DLD1 (cell line): ENCODE results near the gene PBX1.

ENCODE experiments used
- in situ Hi-C: cut with HindIII; loops from 2 replicates; pipeline ENCODE4 v1.10.0; 2017; ENCODE audit warnings: low sequenced_read_pairs

The PBX1 gene

DNA sequence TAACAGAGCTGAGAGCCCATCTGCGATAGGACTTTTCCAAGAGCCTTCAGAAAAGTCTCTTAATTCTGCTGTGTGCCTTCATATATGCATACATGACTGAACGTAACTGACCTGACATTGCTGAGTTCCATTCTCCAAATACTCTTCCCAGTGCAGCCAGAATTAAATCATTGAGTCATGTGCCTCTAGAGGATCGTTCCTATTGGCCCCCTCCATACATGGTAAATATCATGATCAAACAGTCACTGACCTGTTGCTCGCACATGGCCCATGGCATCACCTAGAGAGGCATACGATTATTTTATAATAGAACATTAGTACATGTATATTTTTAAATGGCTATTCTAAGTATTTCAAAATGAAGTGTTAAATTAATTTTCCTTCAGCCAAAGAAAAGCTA lies 186.8 kb downstream of the PBX1 start:
- in situ Hi-C loops, result no loop called here

DNA sequence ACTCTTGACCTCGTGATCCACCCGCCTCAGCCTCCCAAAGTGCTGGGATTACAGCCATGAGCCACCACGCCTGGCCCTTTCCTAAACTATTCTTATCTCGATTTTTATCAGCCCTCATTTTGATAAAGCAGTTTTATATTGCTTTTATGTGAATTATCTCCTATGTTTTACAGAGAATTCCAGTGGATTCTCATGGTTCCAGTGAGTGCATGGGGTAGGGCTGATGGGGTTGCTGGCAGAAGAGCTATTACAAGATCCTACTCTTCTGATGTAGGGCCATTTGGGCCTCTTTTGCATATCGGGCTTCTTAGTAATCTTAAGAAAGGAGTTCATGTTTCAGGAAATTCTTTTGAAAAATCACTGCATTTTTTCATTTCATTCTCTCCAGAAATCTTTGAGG lies 187.6 kb downstream of the PBX1 start:
- in situ Hi-C loops, result no loop called here

GRCh38 chr1:164748253-164748899 lies 189.4 kb downstream of the PBX1 start:
- in situ Hi-C loops, result no loop called here

DNA sequence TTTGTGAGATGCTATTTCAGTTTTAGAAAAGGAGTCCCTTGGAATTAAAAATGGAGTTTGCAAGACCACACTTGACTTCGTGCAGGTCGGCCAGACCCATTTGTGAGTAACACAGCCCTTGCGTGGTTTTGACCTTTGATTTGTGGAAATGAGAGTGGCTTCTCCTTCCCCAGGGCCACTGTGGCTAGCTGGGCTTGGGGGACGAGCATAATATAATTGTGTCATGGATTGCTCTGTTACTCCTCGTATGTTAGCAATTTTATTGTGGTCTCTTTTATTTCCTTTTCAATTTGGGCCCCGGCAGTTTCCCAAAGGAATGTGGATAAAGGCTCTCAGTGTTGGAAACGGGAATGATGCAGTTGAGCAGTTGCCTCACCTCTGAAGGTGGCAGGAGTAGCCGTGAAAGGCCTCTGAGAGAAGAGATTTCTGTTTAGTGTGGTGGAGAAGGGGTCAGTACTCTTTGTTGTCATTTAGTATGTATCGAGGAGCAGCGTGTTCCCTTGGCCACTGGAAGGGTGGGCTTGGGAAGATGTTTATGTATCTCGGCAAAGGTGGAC lies 194.6 kb downstream of the PBX1 start:
- in situ Hi-C loops, result no loop called here

- in situ Hi-C loops, result no loop called here
Observed at GRCh38 chr1:164754088-164754600, 195.2 kb downstream of the PBX1 start.

GRCh38 chr1:164755690-164756089 lies 196.7 kb downstream of the PBX1 start:
- in situ Hi-C loops, result no loop called here

DNA sequence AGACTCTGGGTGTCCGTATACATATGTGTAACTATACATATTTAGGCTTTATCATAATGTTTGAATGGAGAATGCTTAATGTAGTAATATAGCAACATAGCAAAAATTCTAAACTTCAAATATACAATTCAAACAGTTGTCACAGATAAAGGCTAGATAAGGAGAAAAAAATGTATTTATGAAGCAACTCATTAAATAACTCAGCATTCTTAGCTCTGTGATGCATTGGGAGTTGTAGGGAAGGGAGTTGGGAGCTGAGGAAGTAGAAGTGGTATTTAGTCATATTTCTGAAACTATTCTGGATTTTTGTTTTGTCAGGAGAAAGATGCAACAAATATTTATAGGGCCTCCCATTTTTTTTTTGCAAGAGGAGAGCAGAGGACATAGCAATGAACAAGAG lies 197.8 kb downstream of the PBX1 start:
- in situ Hi-C loops, result no loop called here

- in situ Hi-C loops, result no loop called here
Observed at GRCh38 chr1:164757625-164758024, 198.6 kb downstream of the PBX1 start.

GRCh38 chr1:164759144-164759920 lies 200.3 kb downstream of the PBX1 start:
- in situ Hi-C loops, result no loop called here

DNA sequence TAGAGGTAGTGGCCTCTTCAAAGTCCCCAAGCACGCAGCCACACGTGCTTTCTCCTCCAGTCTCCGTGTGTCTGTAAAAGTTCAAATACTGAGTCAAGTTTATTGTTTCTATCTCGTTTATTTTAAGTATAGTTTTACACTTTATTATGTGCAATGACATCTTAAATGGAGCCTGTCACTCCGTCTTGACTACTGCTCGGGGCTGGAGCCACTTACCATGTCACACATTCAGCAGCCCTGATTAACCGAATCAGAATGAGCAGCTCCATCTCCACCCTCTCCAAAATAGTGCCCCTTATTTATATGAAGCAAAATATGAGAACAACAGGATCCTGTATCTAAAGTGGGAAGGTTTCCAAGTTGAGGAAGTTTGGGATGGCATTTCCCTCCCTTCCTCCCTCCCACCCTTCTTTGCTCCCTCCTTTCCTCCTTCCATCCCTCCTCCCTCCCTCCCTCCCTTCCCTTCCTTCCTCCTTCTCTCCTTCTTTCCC lies 201.0 kb downstream of the PBX1 start:
- in situ Hi-C loops, result no loop called here

GRCh38 chr1:164760569-164760968 lies 201.6 kb downstream of the PBX1 start:
- in situ Hi-C loops, result no loop called here

GRCh38 chr1:164761009-164761408 lies 202.0 kb downstream of the PBX1 start:
- in situ Hi-C loops, result no loop called here

DNA sequence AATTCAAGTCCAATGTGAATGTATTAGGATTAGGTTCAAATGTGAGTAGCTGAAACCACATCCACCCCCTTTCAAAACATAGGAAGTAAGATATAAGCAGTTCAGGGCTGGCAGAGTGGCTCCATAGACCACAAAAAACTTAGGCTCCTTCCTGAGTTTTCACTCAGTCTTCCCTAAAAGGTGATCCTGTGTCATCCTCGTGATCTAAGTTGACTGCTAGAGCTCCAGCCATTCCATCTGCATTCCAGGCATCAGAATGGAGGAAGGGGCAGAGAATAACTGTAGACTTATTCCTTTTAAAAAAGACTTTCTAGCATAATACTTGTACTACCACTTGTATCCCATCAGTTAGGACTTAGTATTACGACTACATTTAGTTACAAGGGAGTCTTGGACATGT lies 204.1 kb downstream of the PBX1 start:
- in situ Hi-C loops, result no loop called here

DNA sequence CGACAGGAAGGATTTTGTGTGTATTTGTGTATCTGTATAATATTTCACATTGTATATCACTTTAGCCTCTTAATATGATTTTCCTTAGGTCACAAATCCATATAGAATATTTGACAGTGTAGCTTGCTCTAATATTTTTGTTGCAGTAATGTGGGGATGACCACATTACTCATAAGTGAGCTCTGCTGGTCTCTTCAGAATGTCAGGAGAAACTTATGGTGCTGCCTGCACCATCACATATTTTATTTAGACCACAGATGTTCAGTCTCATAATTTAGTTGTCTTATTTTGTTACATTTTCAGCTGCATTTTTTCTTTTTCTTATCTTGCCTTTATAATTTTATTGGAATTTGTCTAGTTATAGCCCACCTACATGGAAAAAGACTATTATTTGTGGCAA lies 205.3 kb downstream of the PBX1 start:
- in situ Hi-C loops, result no loop called here

DNA sequence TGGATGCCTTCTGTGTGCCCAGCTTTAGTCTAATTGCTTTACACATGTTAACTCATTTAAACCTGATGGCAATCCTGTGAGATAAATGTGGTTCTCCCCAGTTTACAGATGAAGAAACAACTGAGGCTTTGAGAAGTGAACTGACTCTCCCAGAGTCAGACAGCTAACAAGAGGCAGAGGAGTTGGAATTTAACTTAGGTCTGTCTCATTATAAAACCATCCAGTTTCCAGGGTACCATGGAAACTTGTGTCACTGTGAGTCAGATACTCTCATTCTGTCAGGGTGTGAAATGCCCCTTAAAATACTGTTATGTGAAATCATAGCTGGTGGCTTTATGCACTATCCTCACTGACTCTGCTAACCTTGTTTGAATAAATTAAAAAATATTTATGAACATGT lies 206.6 kb downstream of the PBX1 start:
- in situ Hi-C loops, result no loop called here

DNA sequence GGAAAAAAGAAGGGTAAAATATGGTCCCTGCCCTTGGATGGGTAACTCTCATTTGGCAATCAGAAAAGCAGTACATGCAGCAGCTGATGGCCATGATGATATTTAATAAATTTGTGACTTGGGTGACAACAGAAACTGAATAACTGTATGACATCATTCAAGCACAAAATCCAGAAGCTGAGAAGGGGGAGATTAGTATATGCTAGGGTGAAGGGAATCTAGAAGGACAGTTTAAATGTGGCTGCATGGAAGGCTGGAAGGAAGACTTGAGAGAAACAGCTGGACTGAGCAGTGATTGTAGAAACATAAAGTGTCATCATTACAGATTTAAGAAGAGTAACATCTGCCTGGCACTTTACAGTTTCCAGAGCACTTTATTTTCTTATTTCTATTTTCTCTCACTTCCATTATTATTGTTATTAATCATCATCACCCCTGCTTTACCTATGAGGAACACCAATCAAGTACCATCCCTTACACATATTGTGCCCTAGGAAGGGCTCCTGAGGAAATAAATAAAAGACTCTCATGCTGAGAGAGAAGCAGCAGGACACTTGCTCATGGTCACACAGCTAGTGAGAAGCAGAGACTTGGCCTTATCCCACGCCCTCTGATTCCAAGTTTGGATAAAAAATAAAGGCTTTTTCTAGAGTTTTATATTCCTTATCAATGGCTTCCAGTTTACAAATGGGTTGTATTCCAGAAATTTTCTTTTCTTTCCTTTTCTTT lies 207.2 kb downstream of the PBX1 start:
- in situ Hi-C loops, result no loop called here

DNA sequence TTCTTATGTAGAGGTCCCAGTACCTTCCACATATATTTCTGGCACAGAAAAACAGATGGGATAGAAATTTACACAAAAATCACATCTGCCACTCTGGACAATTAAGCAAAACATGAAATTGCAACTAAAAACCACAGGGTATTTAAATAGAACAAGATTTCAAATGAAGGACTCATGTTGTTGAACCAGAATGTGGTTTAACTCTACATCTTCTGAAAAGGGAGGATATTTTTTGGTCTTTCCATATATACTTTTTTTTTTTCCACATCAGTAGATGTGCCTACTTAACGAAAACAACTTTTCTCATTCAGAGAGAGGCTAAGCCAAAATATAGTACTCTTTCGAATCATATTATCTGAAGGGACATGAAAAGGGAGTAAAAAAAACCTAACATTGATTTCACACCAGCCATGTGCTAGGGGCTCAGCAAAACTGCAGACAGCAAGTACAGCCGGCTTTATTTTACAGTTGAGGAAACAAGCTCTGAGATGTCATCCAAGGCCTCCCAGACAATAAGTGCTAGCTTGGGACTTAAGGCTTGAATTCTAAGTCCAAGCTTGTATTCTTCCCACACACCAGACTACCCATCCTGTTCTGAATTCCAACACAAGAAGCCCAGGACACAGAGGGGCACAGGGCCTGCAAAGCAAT lies 208.9 kb downstream of the PBX1 start:
- in situ Hi-C loops, result no loop called here

DNA sequence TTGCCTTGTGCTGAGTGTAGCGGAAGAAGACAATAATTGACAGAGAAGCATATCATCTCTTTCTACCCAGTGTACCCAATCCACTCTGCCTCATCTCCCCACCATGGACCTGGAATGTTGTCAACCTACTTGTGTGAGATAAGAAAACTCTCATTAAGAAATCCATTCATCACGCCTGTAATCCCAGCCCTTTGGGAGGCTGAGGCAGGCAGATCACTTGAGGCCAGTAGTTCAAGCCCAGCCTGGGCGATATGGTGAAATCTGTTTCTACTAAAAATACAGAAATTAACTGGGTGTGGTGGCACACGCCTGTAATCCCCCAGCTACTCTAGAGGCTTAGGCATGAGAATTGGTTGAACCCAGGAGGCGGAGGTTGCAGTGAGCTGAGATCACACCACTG lies 209.6 kb downstream of the PBX1 start:
- in situ Hi-C loops, result no loop called here

- in situ Hi-C loops, result no loop called here
Observed at GRCh38 chr1:164769486-164770130, 210.6 kb downstream of the PBX1 start.

DNA sequence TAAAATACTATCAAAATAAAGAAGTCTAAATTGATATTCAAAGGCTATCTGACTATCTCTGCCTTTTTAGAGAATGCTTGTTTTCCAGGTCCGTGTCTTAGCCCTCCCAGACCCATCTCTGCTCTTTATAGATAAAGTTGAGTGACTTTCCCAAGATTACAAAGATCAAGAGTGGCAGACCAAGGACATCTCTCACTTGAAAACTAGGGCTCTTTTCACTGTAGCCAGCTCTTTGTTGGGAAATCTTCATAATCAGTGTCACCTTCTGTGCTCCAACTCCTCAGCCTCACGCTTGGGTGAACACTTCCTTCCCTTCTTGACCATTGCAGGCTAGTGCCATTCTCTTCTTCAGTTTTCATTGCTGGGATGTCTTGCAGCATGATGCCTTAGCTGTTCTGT lies 211.1 kb downstream of the PBX1 start:
- in situ Hi-C loops, result no loop called here
